ENCODE measurements around the gene SEZ6L2. TPM values are rescaled to one million over a fixed set of nuclear protein-coding genes. Genes with fewer than 3 reads are reported as not detected.

The SEZ6L2 gene
- total RNA-seq, 1 donor from 2014 or later = not detected

DNA sequence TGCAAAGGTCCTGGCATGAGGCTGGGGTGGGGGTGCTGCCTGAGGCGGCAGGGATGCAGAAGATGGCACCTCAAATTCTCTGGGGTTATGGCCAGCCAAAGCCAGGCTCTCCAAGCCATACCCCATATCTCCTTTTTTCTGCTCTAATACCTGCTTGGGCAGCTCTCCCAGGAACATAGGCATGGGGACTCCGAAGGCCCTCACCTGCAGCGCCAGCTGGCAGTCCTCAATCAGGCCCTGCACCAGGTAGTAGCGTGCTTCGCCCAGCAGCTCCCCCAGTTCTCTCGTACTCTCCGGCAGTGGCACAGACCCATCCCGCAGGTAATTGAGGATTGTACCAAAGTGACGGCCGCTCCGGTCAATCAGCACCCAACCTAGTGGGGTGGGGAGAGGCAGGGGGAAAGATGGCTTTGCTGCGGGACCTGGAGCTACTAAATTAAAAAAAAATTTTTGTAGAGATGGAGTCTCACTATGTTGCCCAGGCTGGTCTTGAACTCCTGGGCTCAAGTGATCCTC is 23.7 kb upstream of the SEZ6L2 start:
- ATAC-seq (ENCODE audit: low read depth) = no peak
- Mint-ChIP-seq H3K9me3 (no peaks in the 10 kb centered on the region), H3K27ac (no peak overlapping the region), H3K4me1 (peaks cover 31% of the 10 kb centered on the region), H3K36me3 (ENCODE audit: low read depth) (peaks cover 46% of the 10 kb centered on the region), H3K27me3 (no peaks in the 10 kb centered on the region), H3K4me3 (no peak overlapping the region)
- DNase-seq = no peak
- POLR2A ChIA-PET = interaction anchor here (0.5 kb wide), 2 partner anchors 38 to 72 kb away, joined by 4 to 5 read pairs; no protein-coding TSS in a partner anchor
- intact Hi-C loops (cut with micrococcal nuclease) = no loop called here
- TF ChIP-seq, protein P1, sequence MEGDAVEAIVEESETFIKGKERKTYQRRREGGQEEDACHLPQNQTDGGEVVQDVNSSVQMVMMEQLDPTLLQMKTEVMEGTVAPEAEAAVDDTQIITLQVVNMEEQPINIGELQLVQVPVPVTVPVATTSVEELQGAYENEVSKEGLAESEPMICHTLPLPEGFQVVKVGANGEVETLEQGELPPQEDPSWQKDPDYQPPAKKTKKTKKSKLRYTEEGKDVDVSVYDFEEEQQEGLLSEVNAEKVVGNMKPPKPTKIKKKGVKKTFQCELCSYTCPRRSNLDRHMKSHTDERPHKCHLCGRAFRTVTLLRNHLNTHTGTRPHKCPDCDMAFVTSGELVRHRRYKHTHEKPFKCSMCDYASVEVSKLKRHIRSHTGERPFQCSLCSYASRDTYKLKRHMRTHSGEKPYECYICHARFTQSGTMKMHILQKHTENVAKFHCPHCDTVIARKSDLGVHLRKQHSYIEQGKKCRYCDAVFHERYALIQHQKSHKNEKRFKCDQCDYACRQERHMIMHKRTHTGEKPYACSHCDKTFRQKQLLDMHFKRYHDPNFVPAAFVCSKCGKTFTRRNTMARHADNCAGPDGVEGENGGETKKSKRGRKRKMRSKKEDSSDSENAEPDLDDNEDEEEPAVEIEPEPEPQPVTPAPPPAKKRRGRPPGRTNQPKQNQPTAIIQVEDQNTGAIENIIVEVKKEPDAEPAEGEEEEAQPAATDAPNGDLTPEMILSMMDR (IDR thresholded peaks at IDR 0.05) = no peak
- CTCF ChIA-PET = no interaction called here

DNA sequence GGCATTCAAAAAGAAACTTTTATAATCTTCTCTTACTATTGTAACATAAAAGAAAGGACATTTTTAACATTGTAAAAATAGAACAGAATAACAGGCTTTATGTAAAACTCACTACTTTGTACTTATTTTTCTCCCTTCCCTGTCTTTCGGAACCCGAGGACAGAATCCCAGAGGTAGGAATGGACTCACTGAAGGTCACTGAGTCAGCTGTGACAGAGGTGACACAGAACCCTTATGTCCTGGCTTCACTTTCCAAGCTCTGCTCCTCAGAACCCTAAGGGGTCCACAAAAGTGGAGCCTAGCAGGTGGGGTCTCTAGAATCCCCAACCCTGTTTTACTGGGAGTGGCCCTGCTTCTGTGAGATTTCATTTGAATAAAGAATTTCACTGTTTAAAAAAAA is 23.0 kb upstream of the SEZ6L2 start:
- Mint-ChIP-seq H3K4me1 (peaks cover 31% of the 10 kb centered on the region), H3K4me3 (no peak overlapping the region), H3K27me3 (no peaks in the 10 kb centered on the region), H3K9me3 (no peaks in the 10 kb centered on the region), H3K27ac (no peak overlapping the region), H3K36me3 (ENCODE audit: low read depth) (peaks cover 50% of the 10 kb centered on the region)
- intact Hi-C loops (cut with micrococcal nuclease) = no loop called here
- no peak for DNase-seq
- ChIA-PET POLR2A (interaction anchor here (0.5 kb wide), 1 partner anchor 39 kb away, joined by 4 read pairs; no protein-coding TSS in a partner anchor), CTCF (no interaction called here)
- TF ChIP-seq, protein P1 (IDR thresholded peaks at IDR 0.05) = no peak
- no peak for ATAC-seq (ENCODE audit: low read depth)

DNA sequence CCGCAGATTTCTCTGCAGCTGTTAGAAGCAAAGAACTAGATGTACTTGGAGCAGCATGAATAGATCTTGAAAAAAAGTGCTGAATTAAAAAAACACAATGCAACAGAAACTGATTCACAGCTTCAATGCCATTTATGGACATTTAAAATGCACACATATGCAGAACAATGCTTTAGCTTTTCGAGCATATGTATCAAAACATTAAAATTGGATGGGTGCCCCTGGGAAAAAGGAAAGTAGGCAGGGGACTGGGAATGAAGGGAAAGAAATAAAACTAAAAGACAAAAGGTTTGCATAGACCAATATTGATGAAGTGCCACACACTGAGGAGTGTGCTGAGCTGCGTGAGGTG is 21.7 kb upstream of the SEZ6L2 start:
- peaks cover 19% of the 10 kb centered on the region for H3K4me1 Mint-ChIP-seq
- ATAC-seq (ENCODE audit: low read depth) (no peak), DNase-seq (no peak)
- peaks cover 61% of the 10 kb centered on the region for H3K36me3 Mint-ChIP-seq (ENCODE audit: low read depth)
- ChIA-PET CTCF (no interaction called here), POLR2A (interaction anchor here (1.2 kb wide), 1 partner anchor 52 kb away, joined by 4 read pairs; no protein-coding TSS in a partner anchor)
- H3K9me3 Mint-ChIP-seq = no peaks in the 10 kb centered on the region
- intact Hi-C loops (cut with micrococcal nuclease) = no loop called here
- H3K4me3 Mint-ChIP-seq = no peak overlapping the region
- no peak overlapping the region for H3K27ac Mint-ChIP-seq
- TF ChIP-seq, protein P1 (IDR thresholded peaks at IDR 0.05) = no peak
- H3K27me3 Mint-ChIP-seq = no peaks in the 10 kb centered on the region

DNA sequence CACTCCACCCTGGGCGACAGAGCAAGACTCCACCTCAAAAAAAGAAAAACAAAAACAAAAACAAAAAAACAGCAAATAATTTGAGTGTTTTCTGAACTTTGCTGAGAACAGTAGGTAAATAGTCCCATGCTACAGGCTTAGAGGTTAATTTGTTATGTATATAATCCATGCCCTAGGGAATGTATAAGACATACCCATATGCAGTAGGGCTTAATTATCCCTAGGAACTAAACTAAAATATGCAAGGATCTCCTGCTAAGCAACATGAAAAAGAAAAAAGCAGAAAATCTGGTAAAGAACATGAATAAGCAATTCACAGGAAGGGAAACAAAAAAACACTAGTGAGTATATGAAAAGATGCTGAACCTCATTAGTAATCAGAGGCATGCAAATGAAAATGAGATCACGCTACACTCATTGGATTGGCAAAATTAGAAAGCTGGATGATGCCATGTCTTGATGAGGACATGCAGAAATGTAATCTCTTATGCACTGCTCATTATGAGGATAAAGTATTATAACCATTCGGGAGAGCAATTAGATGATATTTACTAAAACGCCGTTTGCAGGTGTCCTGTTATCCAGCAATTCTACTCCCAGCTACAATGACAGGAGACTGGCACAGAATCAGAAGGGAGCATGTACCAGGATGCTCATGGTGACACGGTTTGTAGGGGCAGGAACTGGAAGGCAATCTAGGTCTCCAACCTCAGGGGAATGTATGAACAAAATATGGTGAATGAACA is 21.1 kb upstream of the SEZ6L2 start:
- TF ChIP-seq, protein P1 (IDR thresholded peaks at IDR 0.05) = no peak
- intact Hi-C loops (cut with micrococcal nuclease) = no loop called here
- ChIA-PET CTCF (no interaction called here), POLR2A (interaction anchor here (1.2 kb wide), 1 partner anchor 53 kb away, joined by 4 read pairs; no protein-coding TSS in a partner anchor)
- peaks cover 18% of the 10 kb centered on the region for H3K4me1 Mint-ChIP-seq
- ATAC-seq (ENCODE audit: low read depth) (no peak), DNase-seq (no peak)
- no peak overlapping the region for H3K27ac Mint-ChIP-seq
- H3K36me3 Mint-ChIP-seq (ENCODE audit: low read depth) = peaks cover 65% of the 10 kb centered on the region
- no peaks in the 10 kb centered on the region for H3K27me3 Mint-ChIP-seq
- H3K9me3 Mint-ChIP-seq = no peaks in the 10 kb centered on the region
- no peak overlapping the region for H3K4me3 Mint-ChIP-seq

DNA sequence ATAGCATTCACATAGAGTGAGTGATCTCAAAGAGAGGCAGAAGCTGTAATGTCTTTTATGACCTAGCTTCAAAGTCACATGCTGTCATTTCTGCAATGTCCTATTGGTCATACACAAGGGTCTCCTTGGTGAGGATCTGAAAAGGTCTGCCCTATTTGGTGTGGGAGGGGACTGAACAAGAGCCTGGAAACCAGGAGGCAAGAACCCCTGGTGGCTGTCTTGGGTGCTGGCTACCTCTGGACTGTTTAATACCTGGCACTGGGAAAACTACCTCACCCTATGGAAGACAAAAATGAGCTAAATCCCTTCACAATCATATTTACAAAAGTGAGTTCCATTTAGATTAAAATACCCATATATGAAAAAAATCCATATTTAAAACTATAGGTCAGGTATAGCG is 17.6 kb upstream of the SEZ6L2 start:
- CTCF ChIA-PET = no interaction called here
- intact Hi-C loops (cut with micrococcal nuclease) = no loop called here
- POLR2A ChIA-PET = interaction anchor here (3.0 kb wide), 1 partner anchor 9 kb away, joined by 10 read pairs; the partner anchor contains the start of gene KCTD13

More for the DNA sequence above, 17.6 kb upstream of the SEZ6L2 start:
- Mint-ChIP-seq H3K27ac (no peak overlapping the region), H3K4me3 (no peak overlapping the region), H3K36me3 (ENCODE audit: low read depth) (peaks cover 67% of the 10 kb centered on the region), H3K4me1 (peaks cover 3% of the 10 kb centered on the region), H3K9me3 (no peaks in the 10 kb centered on the region), H3K27me3 (no peaks in the 10 kb centered on the region)
- DNase-seq = no peak
- ATAC-seq (ENCODE audit: low read depth) = no peak
- TF ChIP-seq, protein P1 (IDR thresholded peaks at IDR 0.05) = no peak

All from activated B cell treated with CpG ODN at 0.5 μM for 24 hours (primary cell).